ENCODE data around the gene SLC25A17.

GRCh38 chr22:40721266-40721665 is 97.9 kb downstream of the SLC25A17 start:
- TF ChIP-seq CTCF (IDR thresholded peaks at IDR 0.05) = no peak
- TF ChIP-seq POLR2A (IDR thresholded peaks at IDR 0.05) = no peak

All from body of pancreas (tissue), 4 donors.